HG03521 (cell line): Measurements from ENCODE around the gene SPIB.
"Not testable (repeated sequence)": the region's sequence is repeated elsewhere in the genome, so short reads cannot be mapped to it uniquely, and the experiment has no call there.

Source experiments
- ATAC-seq: cut with Tn5 transposase; IDR thresholded peaks from one replicate; pipeline ENCODE4 v1.9.1; 2021; ENCODE audit warnings: mild to moderate bottlenecking, moderate library complexity; ENCODE audit not compliant: unreplicated experiment

Gene SPIB

GRCh38 chr19:50465000-50465399 lies 46.3 kb downstream of the SPIB start:
- ATAC-seq, result no peak

- ATAC-seq, result no peak
Observed at GRCh38 chr19:50465986-50466705, 47.4 kb downstream of the SPIB start.

- ATAC-seq, result no peak
Observed at GRCh38 chr19:50466706-50467039, 47.9 kb downstream of the SPIB start.

- ATAC-seq, result no peak
Observed at GRCh38 chr19:50467566-50467965, 48.8 kb downstream of the SPIB start.

- ATAC-seq, result no peak
Observed at GRCh38 chr19:50468818-50469217, 50.1 kb downstream of the SPIB start.

- ATAC-seq, result not testable (repeated sequence)
Observed at GRCh38 chr19:50473336-50473735, 54.6 kb downstream of the SPIB start.

GRCh38 chr19:50475101-50475568 lies 56.4 kb downstream of the SPIB start:
- ATAC-seq, result no peak

- ATAC-seq, result no peak
Observed at GRCh38 chr19:50475736-50476223, 57.0 kb downstream of the SPIB start.

- peak; percentile 81 for ATAC-seq
Observed at GRCh38 chr19:50476224-50476906, 57.6 kb downstream of the SPIB start, which contains the start of the genes EMC10 and GARIN5A. Gene EMC10 (plus strand): TSS chr19:50476507. CDS start chr19:50476545, 38 bp downstream. Gene GARIN5A (minus strand): TSS chr19:50476848. CDS start chr19:50476388, 460 bp downstream.

GRCh38 chr19:50476907-50477238 lies 58.1 kb downstream of the SPIB start:
- no peak for ATAC-seq

- ATAC-seq, result no peak
Observed at GRCh38 chr19:50477751-50478515, 59.2 kb downstream of the SPIB start.

GRCh38 chr19:50478901-50479715 lies 60.4 kb downstream of the SPIB start:
- ATAC-seq, result no peak

GRCh38 chr19:50479761-50480251 lies 61.1 kb downstream of the SPIB start:
- ATAC-seq, result no peak

GRCh38 chr19:50480281-50481111 lies 61.8 kb downstream of the SPIB start:
- no peak for ATAC-seq
